GM23248 (cell line): Measurements from ENCODE around the gene RNASE8.

Experiments used
- EZH2 ChIP-seq: fragments of 200-600 bp; sonication (generic); IDR thresholded peaks from 2 replicates; pipeline ENCODE4 v1.6.1; 2018; ENCODE audit warnings: antibody characterized with exemption, mild to moderate bottlenecking; ENCODE audit not compliant: insufficient read depth, poor library complexity, severe bottlenecking
- EZH2phosphoT487 ChIP-seq: fragments of 200-600 bp; sonication (generic); IDR thresholded peaks from 2 replicates; pipeline ENCODE4 v1.6.1; 2018; ENCODE audit warnings: antibody characterized with exemption, moderate library complexity, mild to moderate bottlenecking, low read depth; ENCODE audit not compliant: insufficient read depth

DNA sequence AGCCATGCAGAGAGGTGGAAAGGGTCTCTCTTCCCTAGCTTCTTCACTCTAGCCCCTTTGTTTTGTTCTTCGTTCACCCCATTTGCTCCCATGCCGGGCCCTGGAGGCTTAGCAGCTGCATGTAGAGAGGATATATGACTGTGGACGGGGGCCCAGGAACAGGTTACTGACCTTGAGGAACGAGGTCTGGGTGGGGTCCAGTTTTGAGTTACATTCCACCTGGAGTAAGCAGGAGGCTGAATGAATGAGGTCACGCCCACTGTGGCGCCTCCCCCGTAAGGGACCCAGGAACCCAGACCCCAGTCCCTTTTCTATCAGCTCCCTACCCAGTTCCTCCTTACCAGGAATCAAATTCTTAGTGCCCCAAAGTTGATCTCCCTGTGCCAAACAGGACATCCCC lies 39.3 kb upstream of the RNASE8 start:
- no peak for TF ChIP-seq EZH2
- TF ChIP-seq EZH2phosphoT487, result no peak
